Ovary (tissue), 3 donors: ENCODE measurements around the gene HNRNPA3.

Source experiments
- EP300 ChIP-seq: sonication (generic); formaldehyde crosslinking; IDR thresholded peaks from one replicate; pipeline ENCODE4 v1.6.1; 2017; ENCODE audit warnings: antibody characterized with exemption
- TF ChIP-seq, protein P1 (sequence below), 3 donors: fragments of 450-650 bp in 2 of 3; fragments of 200-600 bp in 1 of 3; IDR thresholded peaks; one replicate each; pipeline versions ENCODE4 v1.5.1 to v1.8.0; 2016 to 2022; ENCODE audit warnings: antibody characterized with exemption in 3 of 3, mild to moderate bottlenecking in 1 of 3
- donor health status: DM: no; HTN: no; CAD: no.

DNA sequence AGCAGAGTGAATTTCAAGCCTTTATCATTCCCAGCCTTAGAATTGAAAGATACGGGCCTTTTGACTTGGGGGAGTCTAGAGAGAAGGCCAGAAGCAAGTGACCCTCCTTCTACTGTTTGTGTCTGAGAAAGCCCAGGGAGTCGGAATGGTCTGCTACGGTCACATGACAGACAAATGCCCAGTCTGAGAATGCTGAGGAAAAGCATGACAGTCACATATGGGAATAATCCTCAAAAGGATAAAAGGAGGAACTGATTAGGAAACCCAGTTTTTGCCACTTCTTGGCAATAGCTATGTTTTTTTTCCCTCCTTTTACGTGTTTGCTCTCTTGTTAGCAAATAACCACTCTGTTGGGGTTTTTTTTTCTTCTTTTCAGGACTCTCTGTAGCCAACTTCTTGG, 38.1 kb upstream of the HNRNPA3 start:
- TF ChIP-seq, protein P1, sequence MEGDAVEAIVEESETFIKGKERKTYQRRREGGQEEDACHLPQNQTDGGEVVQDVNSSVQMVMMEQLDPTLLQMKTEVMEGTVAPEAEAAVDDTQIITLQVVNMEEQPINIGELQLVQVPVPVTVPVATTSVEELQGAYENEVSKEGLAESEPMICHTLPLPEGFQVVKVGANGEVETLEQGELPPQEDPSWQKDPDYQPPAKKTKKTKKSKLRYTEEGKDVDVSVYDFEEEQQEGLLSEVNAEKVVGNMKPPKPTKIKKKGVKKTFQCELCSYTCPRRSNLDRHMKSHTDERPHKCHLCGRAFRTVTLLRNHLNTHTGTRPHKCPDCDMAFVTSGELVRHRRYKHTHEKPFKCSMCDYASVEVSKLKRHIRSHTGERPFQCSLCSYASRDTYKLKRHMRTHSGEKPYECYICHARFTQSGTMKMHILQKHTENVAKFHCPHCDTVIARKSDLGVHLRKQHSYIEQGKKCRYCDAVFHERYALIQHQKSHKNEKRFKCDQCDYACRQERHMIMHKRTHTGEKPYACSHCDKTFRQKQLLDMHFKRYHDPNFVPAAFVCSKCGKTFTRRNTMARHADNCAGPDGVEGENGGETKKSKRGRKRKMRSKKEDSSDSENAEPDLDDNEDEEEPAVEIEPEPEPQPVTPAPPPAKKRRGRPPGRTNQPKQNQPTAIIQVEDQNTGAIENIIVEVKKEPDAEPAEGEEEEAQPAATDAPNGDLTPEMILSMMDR (IDR thresholded peaks at IDR 0.05) = no peak
- no peak for TF ChIP-seq EP300
